ENCODE results near the gene TRIM61. TPM values are rescaled to one million over a fixed set of nuclear protein-coding genes. Genes with fewer than 3 reads are reported as not detected.
"Not testable (repeated sequence)": the region's sequence is repeated elsewhere in the genome, so short reads cannot be mapped to it uniquely, and the experiment has no call there.

The TRIM61 gene
- not detected in 2 replicates for total RNA-seq (2014; rRNA removed; shearing (Covaris generic))

- DNase-seq (ENCODE audit: low spot score): peak; percentile 10
- in situ Hi-C loops (cut with HindIII; ENCODE audit: low sequenced_read_pairs): no loop called here
Observed at GRCh38 chr4:164977243-164978164, at the start of gene TRIM61. TSS of gene TRIM61 (minus strand) at chr4:164977657. CDS start at chr4:164970002, 7,655 bp downstream.

GRCh38 chr4:165025782-165026181 is 48.3 kb upstream of the TRIM61 start:
- in situ Hi-C loops (cut with HindIII; ENCODE audit: low sequenced_read_pairs); DNase-seq (ENCODE audit: low spot score): not testable (repeated sequence)

- DNase-seq (ENCODE audit: low spot score); in situ Hi-C loops (cut with HindIII; ENCODE audit: low sequenced_read_pairs): not testable (repeated sequence)
Observed at GRCh38 chr4:165019995-165020394, 42.5 kb upstream of the TRIM61 start.

- no peak for DNase-seq (ENCODE audit: low spot score)
Observed at GRCh38 chr4:165016971-165017370, 39.5 kb upstream of the TRIM61 start.

GRCh38 chr4:165013691-165014090 is 36.2 kb upstream of the TRIM61 start:
- DNase-seq (ENCODE audit: low spot score): no peak
- in situ Hi-C loops (cut with HindIII; ENCODE audit: low sequenced_read_pairs): no loop called here

More at GRCh38 chr4:165016971-165017370, 39.5 kb upstream of the TRIM61 start:
- in situ Hi-C loops (cut with HindIII; ENCODE audit: low sequenced_read_pairs): no loop called here

- in situ Hi-C loops (cut with HindIII; ENCODE audit: low sequenced_read_pairs): no loop called here
Observed at GRCh38 chr4:165011403-165011802, 33.9 kb upstream of the TRIM61 start.

GRCh38 chr4:165010991-165011390 is 33.5 kb upstream of the TRIM61 start:
- no peak for DNase-seq (ENCODE audit: low spot score)
- in situ Hi-C loops (cut with HindIII; ENCODE audit: low sequenced_read_pairs): no loop called here

More at GRCh38 chr4:165011403-165011802, 33.9 kb upstream of the TRIM61 start:
- DNase-seq (ENCODE audit: low spot score): no peak

- in situ Hi-C loops (cut with HindIII; ENCODE audit: low sequenced_read_pairs): no loop called here
- no peak for DNase-seq (ENCODE audit: low spot score)
Observed at GRCh38 chr4:165010487-165010886, 33.0 kb upstream of the TRIM61 start.

- DNase-seq (ENCODE audit: low spot score): no peak
Observed at GRCh38 chr4:165009493-165010227, 32.2 kb upstream of the TRIM61 start.

GRCh38 chr4:165006886-165007285 is 29.4 kb upstream of the TRIM61 start:
- no peak for DNase-seq (ENCODE audit: low spot score)
- in situ Hi-C loops (cut with HindIII; ENCODE audit: low sequenced_read_pairs): no loop called here

More at GRCh38 chr4:165009493-165010227, 32.2 kb upstream of the TRIM61 start:
- in situ Hi-C loops (cut with HindIII; ENCODE audit: low sequenced_read_pairs): no loop called here

- no peak for DNase-seq (ENCODE audit: low spot score)
- in situ Hi-C loops (cut with HindIII; ENCODE audit: low sequenced_read_pairs): no loop called here
Observed at GRCh38 chr4:165006456-165006855, 29.0 kb upstream of the TRIM61 start.

- in situ Hi-C loops (cut with HindIII; ENCODE audit: low sequenced_read_pairs): no loop called here
- no peak for DNase-seq (ENCODE audit: low spot score)
Observed at GRCh38 chr4:165005352-165005925, 28.0 kb upstream of the TRIM61 start.

- in situ Hi-C loops (cut with HindIII; ENCODE audit: low sequenced_read_pairs); DNase-seq (ENCODE audit: low spot score): not testable (repeated sequence)
Observed at GRCh38 chr4:165001957-165002356, 24.5 kb upstream of the TRIM61 start.

- DNase-seq (ENCODE audit: low spot score); in situ Hi-C loops (cut with HindIII; ENCODE audit: low sequenced_read_pairs): not testable (repeated sequence)
Observed at GRCh38 chr4:164998526-164999080, 21.1 kb upstream of the TRIM61 start.

GRCh38 chr4:164997941-164998340 is 20.5 kb upstream of the TRIM61 start:
- in situ Hi-C loops (cut with HindIII; ENCODE audit: low sequenced_read_pairs): no loop called here
- no peak for DNase-seq (ENCODE audit: low spot score)

GRCh38 chr4:164997324-164997723 is 19.9 kb upstream of the TRIM61 start:
- DNase-seq (ENCODE audit: low spot score): no peak
- in situ Hi-C loops (cut with HindIII; ENCODE audit: low sequenced_read_pairs): no loop called here

- in situ Hi-C loops (cut with HindIII; ENCODE audit: low sequenced_read_pairs); DNase-seq (ENCODE audit: low spot score): not testable (repeated sequence)
Observed at GRCh38 chr4:164996123-164996522, 18.7 kb upstream of the TRIM61 start.

- in situ Hi-C loops (cut with HindIII; ENCODE audit: low sequenced_read_pairs); DNase-seq (ENCODE audit: low spot score): not testable (repeated sequence)
Observed at GRCh38 chr4:164990786-164991185, 13.3 kb upstream of the TRIM61 start.

GRCh38 chr4:164989471-164989870 is 12.0 kb upstream of the TRIM61 start:
- DNase-seq (ENCODE audit: low spot score): no peak
- in situ Hi-C loops (cut with HindIII; ENCODE audit: low sequenced_read_pairs): no loop called here
